Epithelial cell of alveolus of lung (primary cell): ENCODE results near the gene MAP1B. TPM values are rescaled to one million over a fixed set of nuclear protein-coding genes. Genes with fewer than 3 reads are reported as not detected.

Experiments used
- total RNA-seq: library from RNA; depleted of rRNA; stranded (reverse); fragments of >200 nt; gene quantifications from 2 replicates; pipeline ENCODE4 v1.2.1, GENCODE V29; 2015

Gene MAP1B
- 58.9 and 234 TPM in 2 replicates for total RNA-seq

DNA sequence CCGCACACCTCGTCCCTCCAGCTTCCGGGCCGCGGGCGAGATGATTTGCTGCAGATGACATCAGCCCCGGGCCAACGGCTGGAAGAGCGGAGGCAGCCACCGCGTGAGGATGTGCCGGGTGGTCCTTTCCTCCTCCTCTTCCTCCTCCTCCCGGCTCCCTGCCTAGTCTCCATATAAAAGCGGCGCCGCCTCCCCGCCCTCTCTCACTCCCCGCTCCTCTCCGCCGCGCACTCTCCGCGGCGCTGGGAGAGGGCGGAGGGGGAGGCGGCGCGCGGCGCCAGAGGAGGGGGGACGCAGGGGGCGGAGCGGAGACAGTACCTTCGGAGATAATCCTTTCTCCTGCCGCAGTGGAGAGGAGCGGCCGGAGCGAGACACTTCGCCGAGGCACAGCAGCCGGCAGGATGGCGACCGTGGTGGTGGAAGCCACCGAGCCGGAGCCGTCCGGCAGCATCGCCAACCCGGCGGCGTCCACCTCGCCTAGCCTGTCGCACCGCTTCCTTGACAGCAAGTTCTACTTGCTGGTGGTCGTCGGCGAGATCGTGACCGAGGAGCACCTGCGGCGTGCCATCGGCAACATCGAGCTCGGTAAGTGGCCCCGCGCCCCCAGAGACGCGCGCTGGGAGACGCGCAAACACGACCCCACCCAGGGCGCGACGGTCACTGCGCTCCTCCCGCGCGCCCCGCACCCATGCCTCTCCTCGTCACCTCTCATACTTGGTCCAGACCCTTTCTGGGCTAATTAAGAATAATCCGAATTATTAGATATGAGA, at the start of gene MAP1B:
Gene MAP1B, plus strand, starts transcription at position 345 of the 770 bp plus-strand sequence. Its CDS starts 57 bp downstream, at position 402.

Other genes starting within 250 kb of the MAP1B start
- gene MRPS27, start 212.8 kb downstream of the MAP1B start, total RNA-seq, result 74.2 and 75.2 TPM in 2 replicates
- 8.4 and 22.0 TPM in 2 replicates for gene PTCD2, start 212.9 kb downstream of the MAP1B start, total RNA-seq